ENCODE data around the gene HAPLN2.
"Not testable (repeated sequence)": the region's sequence is repeated elsewhere in the genome, so short reads cannot be mapped to it uniquely, and the experiment has no call there.

Gene HAPLN2

DNA sequence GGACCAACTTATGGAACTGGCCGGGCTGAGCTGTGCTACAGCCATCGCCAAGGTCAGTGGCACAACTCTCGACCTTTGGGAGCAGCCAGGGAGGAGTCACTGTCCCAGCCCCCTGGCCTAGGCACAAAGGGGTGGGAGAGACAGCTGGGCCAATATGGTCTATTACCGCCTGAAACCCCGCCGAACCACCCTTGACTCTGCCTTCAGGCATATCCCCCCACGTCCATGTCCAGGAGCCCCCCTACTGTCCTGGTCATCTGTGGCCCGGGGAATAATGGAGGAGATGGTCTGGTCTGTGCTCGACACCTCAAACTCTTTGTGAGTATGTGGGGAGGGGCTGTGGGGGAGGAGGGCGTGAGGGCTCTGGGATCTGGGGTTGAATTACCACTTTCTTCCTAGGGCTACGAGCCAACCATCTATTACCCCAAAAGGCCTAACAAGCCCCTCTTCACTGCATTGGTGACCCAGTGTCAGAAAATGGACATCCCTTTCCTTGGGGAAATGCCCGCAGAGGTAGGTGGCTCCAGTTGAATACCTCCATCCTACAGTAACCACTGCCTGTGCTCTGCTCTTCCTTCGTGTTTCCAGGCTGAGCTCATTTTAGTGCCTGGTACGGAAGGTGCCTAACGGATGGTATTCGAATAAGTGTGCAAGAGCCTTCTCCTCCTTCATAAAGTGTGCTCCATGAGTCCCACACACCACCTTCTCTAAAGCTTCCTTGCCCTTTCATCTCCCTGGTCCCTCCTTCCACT is 26.9 kb upstream of the HAPLN2 start:
- DNase-seq, result no peak

DNA sequence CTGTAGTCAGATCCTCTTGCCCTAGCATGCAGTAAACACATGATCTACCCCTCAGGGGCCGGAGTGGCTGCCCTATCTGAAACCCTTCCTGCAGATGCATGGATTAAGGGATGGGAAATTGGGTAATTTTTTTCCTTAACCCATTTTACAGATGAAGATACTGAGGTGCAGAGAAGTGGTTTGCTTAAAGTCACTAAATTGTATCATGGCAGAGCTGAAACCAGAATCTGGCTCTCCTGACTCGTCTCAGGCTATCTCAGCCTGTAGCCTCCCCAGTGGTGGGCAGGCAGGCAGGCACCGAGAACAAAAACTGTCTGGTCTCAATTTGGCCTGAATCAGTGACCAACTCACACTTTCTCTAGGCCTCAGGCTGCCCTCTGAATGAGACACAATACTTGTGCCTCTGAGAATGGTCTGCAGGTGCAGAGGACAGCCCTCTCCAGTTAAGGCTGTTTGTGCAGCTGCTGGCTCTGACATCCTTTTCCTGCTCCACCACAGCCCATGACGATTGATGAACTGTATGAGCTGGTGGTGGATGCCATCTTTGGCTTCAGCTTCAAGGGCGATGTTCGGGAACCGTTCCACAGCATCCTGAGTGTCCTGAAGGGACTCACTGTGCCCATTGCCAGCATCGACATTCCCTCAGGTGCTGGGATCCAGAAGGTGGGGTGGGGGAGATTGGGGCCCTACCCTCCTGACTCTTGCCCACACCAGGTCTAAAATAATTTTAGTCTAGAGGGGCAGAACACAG is 26.1 kb upstream of the HAPLN2 start:
- no peak for DNase-seq

DNA sequence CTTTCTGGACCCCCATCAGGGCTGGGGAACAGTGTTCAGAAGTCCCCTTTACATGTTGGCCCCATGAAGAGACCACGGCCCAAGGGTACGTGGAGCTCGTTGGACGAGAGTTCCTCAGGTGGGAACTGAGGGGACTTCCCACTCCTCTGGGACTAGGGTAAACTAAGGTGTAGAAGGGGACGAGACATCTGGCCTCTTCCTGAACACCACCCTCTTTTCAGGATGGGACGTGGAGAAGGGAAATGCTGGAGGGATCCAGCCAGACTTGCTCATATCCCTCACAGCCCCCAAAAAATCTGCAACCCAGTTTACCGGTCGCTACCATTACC is 25.6 kb upstream of the HAPLN2 start:
- no peak for DNase-seq

DNA sequence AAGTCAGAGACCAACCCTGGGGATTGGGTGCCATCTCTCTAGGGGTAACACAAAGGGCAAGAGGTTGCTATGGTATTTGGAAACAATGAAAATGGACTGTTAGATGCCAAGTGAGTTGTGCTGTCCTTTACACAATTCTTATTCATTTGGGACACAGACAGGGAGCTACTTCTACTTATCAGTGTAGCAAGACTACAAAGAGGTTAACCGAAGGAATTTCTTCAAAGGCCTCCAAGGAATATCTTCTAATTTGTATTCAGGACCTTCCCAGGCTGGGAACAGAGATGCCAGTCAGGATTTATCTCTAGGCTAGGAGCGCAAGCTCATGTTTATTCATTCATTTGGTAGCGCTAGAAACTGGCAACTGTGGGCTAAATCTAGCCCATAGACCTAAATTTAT is 25.0 kb upstream of the HAPLN2 start:
- DNase-seq, result no peak

DNA sequence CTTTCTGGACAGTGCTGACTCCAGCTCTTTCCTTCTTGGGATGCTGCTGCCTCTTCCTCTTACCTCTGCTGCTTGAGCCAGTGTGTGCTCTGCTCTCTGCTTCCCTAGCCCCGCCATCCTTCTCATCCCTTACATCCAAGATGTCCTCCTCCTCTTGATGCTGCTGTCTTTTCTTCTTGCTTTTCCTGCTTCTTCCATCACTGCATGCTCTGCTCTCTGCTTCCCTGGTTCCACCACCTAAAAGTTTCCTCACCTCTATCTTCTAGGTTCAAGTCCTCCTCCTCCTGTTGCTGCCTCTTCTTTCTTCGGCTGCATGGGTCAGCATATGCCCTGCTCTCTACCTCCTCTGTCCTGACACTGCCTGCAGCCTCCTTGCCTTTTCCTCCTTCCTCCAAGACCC is 24.2 kb upstream of the HAPLN2 start:
- DNase-seq, result no peak

DNA sequence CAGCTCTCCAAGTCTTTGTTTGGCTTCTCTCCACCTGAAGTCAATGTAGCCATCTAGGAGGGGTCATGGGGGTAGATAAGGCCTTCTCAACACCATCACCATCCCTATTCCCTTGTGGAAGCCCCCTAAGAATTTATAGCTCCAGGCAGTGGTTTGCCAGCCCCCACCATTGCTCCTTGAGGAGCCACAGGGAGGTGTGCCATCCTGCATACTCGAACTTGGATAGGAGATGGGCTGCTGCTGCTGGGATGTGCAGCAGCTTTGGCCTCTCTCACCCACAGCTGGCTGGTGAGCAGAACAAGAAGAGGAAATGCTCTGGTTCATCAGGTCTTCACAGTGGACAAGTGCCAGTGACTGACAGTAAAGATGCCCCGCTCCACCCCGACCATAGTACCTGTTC is 22.8 kb upstream of the HAPLN2 start:
- DNase-seq, result no peak

DNA sequence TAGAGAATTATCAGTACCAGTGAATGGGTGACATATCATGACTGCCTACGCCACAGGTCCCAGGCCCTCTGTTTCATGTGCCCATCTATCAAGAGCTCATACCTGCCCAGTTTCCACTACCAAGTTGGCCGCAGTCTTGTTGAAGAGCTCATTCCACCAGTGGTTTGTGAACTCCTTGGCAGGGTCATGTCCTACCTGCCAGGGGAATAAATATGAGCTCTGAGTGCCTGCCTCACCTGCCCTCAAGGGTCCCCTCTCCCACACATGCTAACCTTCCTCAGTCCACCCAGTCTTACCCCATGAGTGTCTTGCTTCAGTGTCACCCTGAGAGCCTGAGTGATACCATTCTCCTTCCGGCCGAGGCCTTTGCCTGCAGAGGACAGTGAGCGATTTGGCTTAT is 21.1 kb upstream of the HAPLN2 start:
- DNase-seq, result no peak

DNA sequence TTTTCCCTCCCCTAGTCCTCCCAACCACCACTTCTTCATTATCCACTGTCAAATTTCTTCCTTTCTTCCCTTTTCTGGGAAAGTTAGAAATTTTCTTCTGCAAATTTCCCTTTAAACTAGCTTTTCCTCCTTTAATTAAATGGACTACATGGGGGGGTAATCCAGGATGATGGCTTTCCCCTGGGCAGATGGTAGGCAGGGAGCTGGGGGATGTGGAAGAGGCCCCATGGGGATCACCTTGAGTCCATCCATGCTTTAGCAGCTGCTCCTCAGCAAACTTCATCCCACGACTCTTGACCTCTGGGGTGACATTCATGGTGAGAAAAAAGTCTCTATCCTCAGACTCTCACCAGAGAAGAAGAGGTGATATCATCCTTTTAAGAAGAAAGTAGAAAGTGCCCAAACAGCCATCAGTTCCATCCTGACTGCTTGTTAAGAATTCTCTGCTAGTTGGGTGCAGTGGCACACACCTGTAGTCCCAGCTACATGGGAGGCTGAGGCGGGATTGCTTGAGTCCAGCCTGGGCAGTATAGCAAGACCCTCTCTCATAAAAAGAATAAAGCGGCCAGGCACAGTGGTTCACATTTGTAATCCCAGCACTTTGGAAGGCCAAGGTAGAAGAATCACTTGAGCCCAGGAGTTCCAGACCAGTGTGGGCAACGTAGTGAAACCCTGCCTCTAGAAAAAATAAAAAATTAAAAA is 20.3 kb upstream of the HAPLN2 start:
- DNase-seq, result no peak

DNA sequence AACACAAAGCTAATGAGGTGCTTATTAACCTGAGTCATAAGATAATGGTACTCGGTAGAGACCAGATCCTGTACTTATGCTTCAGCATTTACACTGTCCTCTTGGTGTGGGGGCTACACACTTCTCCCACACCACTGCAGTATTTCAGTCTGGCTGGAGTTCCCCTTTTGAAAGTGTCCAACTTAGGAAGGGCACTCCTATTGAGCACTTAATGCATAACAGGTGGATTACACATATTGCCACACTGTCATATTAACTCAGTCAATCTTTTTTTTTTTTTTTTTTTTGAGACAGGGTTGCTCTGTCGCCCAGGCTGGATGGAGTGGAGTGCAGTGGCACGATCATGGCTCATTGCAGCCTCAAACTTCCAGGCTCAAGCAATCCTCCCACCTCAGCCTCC is 19.4 kb upstream of the HAPLN2 start:
- no peak for DNase-seq

DNA sequence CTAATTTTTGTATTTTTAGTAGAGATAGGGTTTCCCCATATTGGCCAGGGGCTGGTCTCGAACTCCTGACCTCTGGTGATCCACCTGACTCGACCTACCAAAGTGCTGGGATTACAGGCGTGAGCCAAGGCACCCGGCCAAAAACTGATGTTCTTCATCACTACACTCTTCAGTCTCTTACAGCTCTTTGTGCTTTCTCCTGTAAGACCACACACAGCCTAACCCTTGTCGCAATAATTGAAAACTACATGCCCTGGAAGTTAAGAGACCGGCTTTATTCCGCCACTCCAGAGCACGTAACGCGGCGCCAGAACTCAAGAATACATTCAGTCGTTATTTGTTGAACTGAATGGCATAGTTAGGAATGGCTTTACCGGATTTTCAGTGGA is 18.5 kb upstream of the HAPLN2 start:
- DNase-seq, result no peak

DNA sequence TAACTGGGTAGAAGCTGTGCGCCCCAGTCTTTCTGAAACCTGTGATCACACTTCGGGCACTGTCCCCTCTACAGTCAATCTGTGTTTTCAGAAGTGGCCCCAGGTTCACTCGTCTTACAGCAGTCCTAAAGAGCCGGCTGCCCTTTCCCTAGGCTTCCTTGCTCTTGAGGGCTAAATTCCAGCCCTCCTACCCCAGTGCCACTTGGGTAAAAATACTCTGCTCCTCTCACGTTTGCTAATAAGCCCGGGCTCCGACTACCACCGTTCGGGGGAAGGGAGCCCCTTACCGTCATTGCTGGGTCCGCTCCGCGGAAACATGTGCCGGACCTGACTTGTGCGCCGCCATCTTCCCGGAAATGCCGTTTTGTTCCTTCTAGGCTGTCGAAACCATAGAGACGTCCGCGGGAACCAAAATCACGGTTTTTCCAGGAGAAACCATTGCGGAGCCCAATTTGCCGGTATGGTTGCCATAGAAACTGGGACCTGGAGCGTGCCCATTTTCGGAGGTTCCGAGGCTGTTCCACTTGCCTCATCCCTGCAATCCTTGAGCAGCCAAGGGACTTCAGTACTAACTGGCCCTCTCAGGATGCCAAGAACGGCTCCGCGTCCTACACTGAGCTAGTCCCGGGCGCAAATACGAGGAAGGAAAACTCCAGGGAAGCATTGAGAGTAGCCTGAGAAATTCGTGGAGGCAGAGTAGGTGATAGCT is 17.9 kb upstream of the HAPLN2 start, which contains the start of gene GPATCH4:
Gene GPATCH4 (minus strand): TSS at position 358 of the 709 bp plus-strand sequence.
- DNase-seq, result peak; percentile 87

DNA sequence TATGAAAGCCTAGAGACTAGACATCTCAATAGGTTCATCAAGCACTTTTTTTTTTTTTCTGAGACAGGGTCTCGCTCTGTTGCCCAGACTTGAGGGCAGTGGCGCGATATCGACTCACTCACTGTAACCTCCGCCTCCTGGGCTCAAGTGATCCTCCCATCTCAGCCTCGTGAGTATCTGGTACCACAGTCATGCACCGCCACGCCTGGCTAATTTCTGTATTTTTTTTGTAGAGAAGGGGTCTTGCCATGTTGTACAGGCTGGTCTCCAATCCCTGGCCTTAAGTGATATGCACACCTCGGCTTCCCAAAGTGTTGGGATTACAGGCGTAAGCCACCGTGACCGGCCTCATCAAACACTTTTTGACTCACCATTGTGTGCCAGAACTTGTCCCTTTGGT is 17.3 kb upstream of the HAPLN2 start:
- DNase-seq, result no peak

DNA sequence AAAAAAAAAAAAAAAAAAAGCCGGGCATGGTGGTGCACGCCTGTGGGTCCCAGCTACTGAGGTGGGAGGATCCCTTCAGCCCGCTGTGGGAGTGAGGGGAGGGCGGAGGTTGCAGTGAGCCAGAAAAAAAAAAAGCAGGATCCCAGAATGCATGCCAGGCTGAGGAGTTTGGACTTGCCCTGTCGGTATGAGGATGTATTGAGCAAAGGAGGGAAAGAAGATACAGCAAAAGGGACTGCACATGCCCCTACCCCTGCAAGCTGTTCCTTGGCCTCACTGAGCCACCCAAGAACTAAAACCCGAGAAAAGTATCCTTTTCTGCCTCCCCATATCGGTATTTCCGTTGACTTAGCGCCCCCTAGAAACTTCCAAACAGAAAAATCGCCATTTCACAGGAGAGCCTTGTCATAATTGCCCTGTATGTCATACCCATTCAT is 16.6 kb upstream of the HAPLN2 start:
- DNase-seq, result no peak

DNA sequence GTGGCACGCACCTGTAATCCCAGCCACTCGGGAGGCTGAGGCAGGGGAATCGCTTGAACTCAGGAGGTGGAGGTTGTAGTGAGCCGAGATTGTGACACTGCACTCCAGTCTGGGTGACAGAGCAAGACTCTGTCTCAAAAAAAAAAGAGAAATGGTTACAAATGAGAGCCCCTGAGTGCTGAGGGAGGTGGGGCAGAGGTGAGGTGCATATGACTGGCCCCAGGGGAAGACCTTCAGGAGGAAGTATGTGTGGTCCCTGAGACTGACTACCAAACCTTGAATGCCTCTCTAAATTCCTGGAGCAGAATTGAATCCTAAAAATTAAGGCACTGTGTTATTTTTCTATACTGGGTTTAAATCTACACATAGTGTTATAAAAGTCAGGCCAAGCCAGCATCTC is 11.9 kb upstream of the HAPLN2 start:
- not testable (repeated sequence) for DNase-seq

DNA sequence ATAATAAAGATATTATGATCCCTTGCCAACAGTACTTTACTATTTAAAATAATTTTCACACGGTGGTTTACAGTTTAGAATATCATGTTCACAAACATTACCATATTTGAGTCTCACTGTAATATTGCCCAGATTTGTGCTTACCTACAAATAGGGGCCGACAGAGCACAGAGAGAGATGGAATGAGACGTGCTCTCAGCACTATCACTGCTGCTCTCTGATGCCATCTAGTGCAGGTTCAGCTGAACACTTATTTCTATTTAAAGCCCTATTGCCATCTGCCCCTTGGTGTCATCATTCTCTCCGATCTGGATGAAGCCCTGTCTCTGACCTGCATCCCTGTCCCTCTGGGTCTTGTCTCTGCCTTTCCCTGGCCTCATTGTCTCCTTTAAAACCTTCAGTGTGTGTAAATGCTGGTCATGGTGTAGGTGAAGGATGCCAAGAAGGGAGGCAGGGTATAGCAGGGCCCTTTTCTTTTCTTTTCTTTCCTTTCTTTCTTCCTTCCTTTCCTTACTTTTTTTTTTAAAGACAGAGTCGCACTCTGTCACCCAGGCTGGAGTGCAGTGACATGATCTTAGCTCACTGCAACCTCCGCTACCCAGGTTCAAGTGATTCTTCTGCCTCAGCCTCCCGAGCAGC is 11.1 kb upstream of the HAPLN2 start:
- peak; percentile 58 for DNase-seq

DNA sequence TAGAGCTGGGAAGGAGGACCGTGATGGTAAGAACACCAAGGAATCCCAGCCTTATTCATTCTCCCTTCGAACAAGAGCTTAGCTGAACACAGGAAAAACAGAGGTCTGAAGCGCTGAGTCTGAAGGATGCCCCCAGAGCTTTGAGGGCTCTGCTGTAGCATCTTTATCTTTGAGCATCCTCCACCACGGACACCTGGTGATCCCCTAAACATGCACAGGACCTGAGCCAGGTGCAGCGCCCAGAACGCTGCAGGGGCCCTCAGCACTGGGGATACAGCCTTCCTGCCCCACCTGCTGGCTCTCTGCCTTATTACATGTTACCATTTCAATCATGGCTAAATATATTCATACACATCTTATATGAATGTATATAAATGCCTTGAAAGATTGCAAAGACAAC is 10.2 kb upstream of the HAPLN2 start:
- DNase-seq, result no peak

DNA sequence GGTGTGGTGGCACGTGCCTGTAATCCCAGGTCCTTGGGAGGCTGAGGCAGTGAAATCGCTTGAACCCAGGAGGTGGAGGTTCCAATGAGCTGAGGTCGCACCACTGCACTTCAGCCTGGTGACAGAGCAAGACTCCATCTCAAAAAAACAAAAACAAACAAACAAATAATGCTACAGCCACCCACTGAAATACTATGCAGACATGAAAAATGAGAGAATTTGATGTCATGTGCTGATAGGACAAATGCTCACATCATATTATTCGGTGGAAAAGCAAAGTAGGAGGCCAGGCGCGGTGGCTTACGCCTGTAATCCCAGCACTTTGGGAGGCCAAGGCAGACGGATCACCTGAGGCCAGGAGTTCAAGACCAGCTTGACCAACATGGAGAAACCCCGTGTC is 9.1 kb upstream of the HAPLN2 start:
- not testable (repeated sequence) for DNase-seq

DNA sequence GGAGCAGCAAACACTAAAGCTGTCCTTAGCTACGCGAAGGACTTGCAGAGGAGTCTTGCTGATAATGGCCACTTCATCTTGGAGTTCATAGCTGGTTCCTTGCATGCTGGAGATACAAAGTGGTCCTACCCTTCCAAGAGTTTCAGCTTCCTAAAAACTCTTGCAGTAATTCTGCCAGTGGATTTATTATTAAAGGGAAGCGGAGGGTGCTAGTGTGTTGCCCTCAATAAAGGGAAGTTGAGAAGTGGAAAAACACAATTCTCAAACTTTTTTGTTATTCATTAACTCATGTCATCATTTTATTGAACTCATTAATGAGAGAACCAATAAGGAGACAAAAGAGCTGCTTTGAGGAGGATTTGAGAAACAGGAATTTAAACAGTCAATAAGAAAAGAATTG is 6.5 kb upstream of the HAPLN2 start:
- no peak for DNase-seq

DNA sequence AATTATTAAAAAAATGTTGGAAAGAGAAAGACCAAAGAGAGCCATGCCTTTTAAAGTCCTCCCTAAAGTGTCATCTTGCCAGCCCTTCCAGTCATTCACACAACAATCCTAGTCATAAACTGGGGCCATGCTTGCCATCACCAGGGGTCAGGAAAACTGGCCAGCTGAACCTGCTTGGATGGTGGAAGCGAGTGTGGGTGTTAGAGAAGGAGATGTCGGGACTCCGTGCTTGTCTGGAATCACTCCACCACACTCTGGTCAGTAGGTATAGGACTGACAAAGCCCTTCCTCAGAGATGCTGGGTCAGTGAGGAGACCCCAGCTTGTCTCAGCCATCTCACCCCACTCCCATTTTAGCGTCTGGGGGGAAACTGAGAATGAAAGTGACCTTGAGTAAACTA is 3.3 kb upstream of the HAPLN2 start:
- DNase-seq, result no peak

DNA sequence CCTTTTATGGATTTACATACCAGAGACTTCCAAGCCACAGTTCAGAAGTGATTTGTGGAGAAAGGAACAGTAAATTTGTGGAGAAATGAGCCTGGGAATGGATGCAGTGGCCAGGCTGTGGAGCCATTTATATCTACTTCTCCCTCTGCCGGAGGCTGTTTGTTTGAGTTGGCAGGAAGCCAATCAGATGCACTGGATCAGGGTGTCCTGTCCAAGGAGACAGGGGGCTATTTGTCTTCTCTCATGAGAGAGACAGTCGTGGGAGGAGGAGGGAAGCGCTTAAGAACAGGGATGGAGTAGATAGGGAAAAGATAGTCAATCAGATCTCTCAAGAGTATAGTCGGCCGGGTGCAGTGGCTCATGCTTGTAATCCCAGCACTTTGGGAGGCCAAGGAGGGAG is 2.8 kb upstream of the HAPLN2 start:
- no peak for DNase-seq

DNA sequence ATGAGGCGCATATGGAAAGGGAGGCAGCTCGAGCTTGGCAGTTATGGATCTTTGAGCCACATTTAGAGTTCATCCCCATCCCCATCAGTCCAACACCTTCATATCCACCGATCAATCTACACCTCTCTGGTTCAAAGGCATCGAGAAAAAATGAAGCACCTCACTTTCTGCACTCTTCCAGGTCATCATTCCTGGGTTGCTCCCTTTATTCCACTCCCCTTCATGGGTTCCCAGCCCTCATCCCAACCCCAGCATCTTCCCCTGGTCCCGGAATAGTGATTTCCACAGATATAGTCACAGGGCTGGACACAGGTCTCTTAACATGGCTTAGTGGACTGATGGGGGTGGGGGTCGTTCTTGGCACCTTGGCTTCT is 354 bp downstream of the HAPLN2 start:
- DNase-seq, result no peak

DNA sequence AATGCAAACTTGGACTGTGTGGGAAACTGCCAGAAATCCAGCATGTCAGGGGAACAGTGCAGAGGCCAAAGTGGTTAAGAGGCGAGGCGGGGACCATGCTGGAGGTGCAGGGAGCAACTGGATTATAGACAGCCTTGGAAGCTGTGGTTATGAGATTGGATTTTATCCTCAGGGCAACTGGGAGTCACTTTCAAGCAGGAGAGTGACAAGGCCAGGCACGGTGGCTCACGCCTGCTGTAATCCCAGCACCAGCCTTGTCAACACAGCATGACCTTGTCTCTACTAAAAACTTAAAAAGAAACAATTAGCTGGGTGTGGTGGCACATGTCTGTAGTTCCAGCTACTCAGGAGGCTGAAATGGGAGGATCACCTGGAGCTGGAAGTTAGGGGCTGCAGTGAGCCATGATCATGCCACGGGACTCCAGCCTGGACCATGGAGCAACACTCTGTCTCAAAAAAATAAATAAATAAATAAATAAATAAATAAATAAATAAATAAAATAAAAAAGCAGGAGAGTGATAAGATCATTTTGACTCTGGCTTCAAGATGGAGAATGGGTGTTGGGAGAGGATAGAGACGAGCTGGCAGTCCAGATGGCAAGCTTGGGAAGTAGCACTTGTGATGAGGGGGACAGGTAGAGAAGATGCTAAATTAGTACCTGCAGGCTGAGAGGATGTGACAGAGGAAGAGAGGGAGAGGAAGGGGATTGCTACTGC is 3.5 kb downstream of the HAPLN2 start:
- no peak for DNase-seq

All from right hindlimb (tissue), 1 donor.